Hepatocyte (in vitro differentiated cells): ENCODE measurements around the gene RASA1. TPM values are rescaled to one million over a fixed set of nuclear protein-coding genes. Genes with fewer than 3 reads are reported as not detected.

Experiments
- DNase-seq: peaks from one replicate; pipeline ENCODE4 v3.0.0-alpha.2; 2016; ENCODE audit warnings: low spot score
- H2AFZ ChIP-seq: fragments of 200-600 bp; sonication (generic); 2 replicates; pipeline ENCODE4 v1.6.0; 2016; ENCODE audit warnings: antibody characterized with exemption, mild to moderate bottlenecking
- H3K27ac ChIP-seq: fragments of 200-600 bp; sonication (generic); 2 replicates; pipeline ENCODE4 v1.5.1; 2016; ENCODE audit warnings: mild to moderate bottlenecking
- H3K27me3 ChIP-seq: fragments of 200-600 bp; sonication (generic); 2 replicates; pipeline ENCODE4 v1.6.1; 2016
- H3K36me3 ChIP-seq: fragments of 200-600 bp; sonication (generic); replicated peaks from 2 replicates; pipeline ENCODE4 v1.5.1; 2016; ENCODE audit warnings: low read depth; ENCODE audit not compliant: insufficient read depth
- H3K4me1 ChIP-seq: fragments of 200-600 bp; sonication (generic); 2 replicates; pipeline ENCODE4 v1.5.1; 2016; ENCODE audit warnings: mild to moderate bottlenecking, moderate library complexity; ENCODE audit not compliant: insufficient read depth
- H3K4me2 ChIP-seq: fragments of 200-600 bp; sonication (generic); 2 replicates; pipeline ENCODE4 v1.6.0; 2016
- H3K4me3 ChIP-seq: fragments of 200-600 bp; sonication (generic); 2 replicates; pipeline ENCODE4 v1.5.1; 2016; ENCODE audit warnings: mild to moderate bottlenecking
- H3K79me2 ChIP-seq: fragments of 200-600 bp; sonication (generic); 2 replicates; pipeline ENCODE4 v1.6.0; 2017; ENCODE audit warnings: mild to moderate bottlenecking
- H3K9me2 ChIP-seq: fragments of 200-600 bp; sonication (generic); replicated peaks from 2 replicates; pipeline ENCODE4 v1.6.0; 2017; ENCODE audit warnings: mild to moderate bottlenecking; ENCODE audit not compliant: insufficient read depth
- H3K9me3 ChIP-seq: fragments of 200-600 bp; sonication (generic); 2 replicates; pipeline ENCODE4 v1.5.1; 2016; ENCODE audit warnings: low read depth, mild to moderate bottlenecking
- H4K20me1 ChIP-seq: fragments of 200-600 bp; sonication (generic); 2 replicates; pipeline ENCODE4 v1.6.0; 2016; ENCODE audit warnings: mild to moderate bottlenecking; ENCODE audit not compliant: insufficient read depth, poor library complexity, severe bottlenecking
- CTCF ChIP-seq: fragments of 200-600 bp; sonication (generic); IDR thresholded peaks from 2 replicates; pipeline ENCODE4 v1.5.1; 2016; ENCODE audit warnings: antibody characterized with exemption, mild to moderate bottlenecking; ENCODE audit not compliant: poor library complexity
- EZH2 ChIP-seq: fragments of 200-600 bp; sonication (generic); IDR thresholded peaks from 2 replicates; pipeline ENCODE4 v1.6.1; 2016; ENCODE audit warnings: antibody characterized with exemption, mild to moderate bottlenecking, borderline replicate concordance
- EZH2phosphoT487 ChIP-seq: fragments of 200-600 bp; sonication (generic); IDR thresholded peaks from one replicate; pipeline ENCODE4 v1.6.1; 2018; ENCODE audit warnings: antibody characterized with exemption, mild to moderate bottlenecking, low read depth, moderate library complexity; ENCODE audit not compliant: unreplicated experiment, severe bottlenecking
- WGBS: methylation state at CpG from one replicate; pipeline ENCODE4 v1.1.6; 2016; ENCODE audit warnings: low lambda C conversion rate; ENCODE audit errors: missing lambda C conversion rate; 5-methylcytosine and 5-hydroxymethylcytosine counted together
- polyA plus RNA-seq: library from polyadenylated mRNA; unstranded; fragments of >200 nt; fragmentation: Nextera tagmentation; extraction: Ambion mirVana; gene quantifications from 2 replicates; pipeline ENCODE4 v1.2.1, GENCODE V29; 2016
- total RNA-seq: library from RNA; depleted of rRNA; stranded (reverse); fragments of >200 nt; gene quantifications from 2 replicates; pipeline ENCODE4 v1.2.3, GENCODE V29; 2014

RASA1 gene
- total and polyA plus RNA-seq, 2 experiments from 2014 or later = 13.7 to 33.5 TPM

GRCh38 chr5:87254035-87254434 is 13.6 kb upstream of the RASA1 start:
- no peak for DNase-seq
- Histone ChIP-seq H3K27me3 (no peaks in the 10 kb centered on the region), H3K36me3 (no peaks in the 10 kb centered on the region), H3K4me3 (no peak overlapping the region), H3K4me1 (no peaks in the 10 kb centered on the region), H3K79me2 (no peaks in the 10 kb centered on the region), H2AFZ (no peak overlapping the region), H3K9me3 (no peaks in the 10 kb centered on the region), H3K27ac (no peak overlapping the region), H3K4me2 (no peak overlapping the region), H3K9me2 (no peaks in the 10 kb centered on the region), H4K20me1 (no peaks in the 10 kb centered on the region)
- 80% methylated on average over 2 of the region's 2 CpGs for WGBS
- TF ChIP-seq EZH2phosphoT487 (no peak), EZH2 (no peak), CTCF (no peak)

GRCh38 chr5:87258507-87258906 is 9.2 kb upstream of the RASA1 start:
- Histone ChIP-seq H2AFZ (no peak overlapping the region), H3K27ac (no peak overlapping the region), H3K4me1 (no peaks in the 10 kb centered on the region), H4K20me1 (no peaks in the 10 kb centered on the region), H3K4me2 (no peak overlapping the region), H3K27me3 (no peaks in the 10 kb centered on the region), H3K36me3 (no peaks in the 10 kb centered on the region), H3K79me2 (no peaks in the 10 kb centered on the region), H3K9me2 (no peaks in the 10 kb centered on the region), H3K9me3 (no peaks in the 10 kb centered on the region), H3K4me3 (no peak overlapping the region)
- DNase-seq = no peak
- TF ChIP-seq CTCF (no peak), EZH2phosphoT487 (no peak), EZH2 (no peak)
- WGBS = 84% methylated on average over 1 of the region's 1 CpG

- Histone ChIP-seq H3K9me3 (no peaks in the 10 kb centered on the region), H3K36me3 (no peaks in the 10 kb centered on the region), H2AFZ (no peak overlapping the region), H3K4me2 (no peak overlapping the region), H3K4me3 (no peak overlapping the region), H3K27ac (peak overlapping the region; percentile 51), H4K20me1 (no peaks in the 10 kb centered on the region), H3K9me2 (no peaks in the 10 kb centered on the region), H3K79me2 (no peaks in the 10 kb centered on the region), H3K27me3 (no peaks in the 10 kb centered on the region), H3K4me1 (no peaks in the 10 kb centered on the region)
- WGBS = 65% methylated on average over 4 of the region's 4 CpGs
- TF ChIP-seq EZH2 (no peak), EZH2phosphoT487 (no peak), CTCF (no peak)
- peak; percentile 16 for DNase-seq
Measured at GRCh38 chr5:87260604-87261192, 7.0 kb upstream of the RASA1 start.
